GM19463 (cell line): ENCODE measurements around the gene HIVEP3.
"Not testable (repeated sequence)": the region's sequence is repeated elsewhere in the genome, so short reads cannot be mapped to it uniquely, and the experiment has no call there.

ENCODE experiments used
- ATAC-seq: cut with Tn5 transposase; IDR thresholded peaks from one replicate; pipeline ENCODE4 v1.9.1; 2021; ENCODE audit warnings: mild to moderate bottlenecking, moderate library complexity; ENCODE audit not compliant: unreplicated experiment

The HIVEP3 gene

GRCh38 chr1:41696381-41696780 is 222.3 kb downstream of the HIVEP3 start:
- no peak for ATAC-seq

DNA sequence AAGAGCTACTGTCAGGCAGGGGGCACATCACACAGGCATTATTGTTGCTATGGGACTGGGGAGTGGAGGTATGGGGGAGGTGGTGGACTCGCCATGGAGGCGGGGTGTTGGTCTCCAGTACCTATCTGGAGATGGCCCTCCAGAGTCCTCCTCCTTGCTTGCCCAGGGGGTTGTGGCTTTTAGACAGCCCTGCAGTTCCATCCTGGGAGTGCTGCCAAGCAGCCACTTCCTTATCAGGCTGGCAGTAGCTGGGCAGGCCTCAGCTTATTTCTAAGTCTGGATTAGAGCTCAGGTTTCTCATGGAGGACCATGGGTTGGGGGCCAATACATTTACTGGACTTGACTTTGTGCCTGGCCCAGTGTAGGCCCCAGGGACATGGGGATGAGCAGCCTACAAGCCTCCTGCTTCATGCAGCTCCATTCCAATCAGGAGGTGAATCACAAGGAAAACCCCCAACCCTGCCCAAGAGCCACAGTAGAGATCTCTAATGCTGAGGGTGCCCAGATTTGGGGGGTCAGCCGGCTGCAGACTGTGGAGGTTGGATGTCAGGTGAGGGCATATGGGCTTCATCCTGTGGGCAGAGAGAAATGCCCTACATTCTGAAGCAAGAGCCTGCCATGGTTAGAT is 223.5 kb downstream of the HIVEP3 start:
- ATAC-seq = no peak

GRCh38 chr1:41691966-41692365 is 226.8 kb downstream of the HIVEP3 start:
- ATAC-seq = not testable (repeated sequence)

GRCh38 chr1:41691424-41691823 is 227.3 kb downstream of the HIVEP3 start:
- ATAC-seq = no peak

GRCh38 chr1:41690331-41690730 is 228.4 kb downstream of the HIVEP3 start:
- no peak for ATAC-seq

- no peak for ATAC-seq
These were observed 229.2 kb downstream of the HIVEP3 start for GRCh38 chr1:41689558-41689981.

GRCh38 chr1:41689139-41689538 is 229.6 kb downstream of the HIVEP3 start:
- no peak for ATAC-seq

DNA sequence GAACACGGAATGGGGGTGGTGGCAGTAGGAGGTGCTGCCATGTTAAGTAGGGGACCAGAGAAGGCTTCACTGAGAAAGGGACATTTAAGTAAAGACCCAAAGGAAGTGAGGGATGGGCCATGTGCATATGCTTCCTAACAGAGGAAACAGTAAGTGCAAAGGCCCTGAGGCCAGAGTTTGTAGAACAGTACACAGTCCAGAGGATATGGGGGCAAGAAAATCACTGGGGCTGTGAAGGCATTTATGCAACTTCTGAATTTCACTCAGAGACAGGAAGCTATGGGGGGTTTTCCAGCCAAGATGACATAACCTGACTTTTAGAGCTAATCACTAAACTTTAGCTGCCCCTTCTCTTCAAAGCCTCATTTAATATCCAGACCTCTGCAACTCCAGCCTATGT is 231.7 kb downstream of the HIVEP3 start:
- peak; percentile 56 for ATAC-seq

GRCh38 chr1:41683681-41684500 is 234.8 kb downstream of the HIVEP3 start:
- no peak for ATAC-seq

DNA sequence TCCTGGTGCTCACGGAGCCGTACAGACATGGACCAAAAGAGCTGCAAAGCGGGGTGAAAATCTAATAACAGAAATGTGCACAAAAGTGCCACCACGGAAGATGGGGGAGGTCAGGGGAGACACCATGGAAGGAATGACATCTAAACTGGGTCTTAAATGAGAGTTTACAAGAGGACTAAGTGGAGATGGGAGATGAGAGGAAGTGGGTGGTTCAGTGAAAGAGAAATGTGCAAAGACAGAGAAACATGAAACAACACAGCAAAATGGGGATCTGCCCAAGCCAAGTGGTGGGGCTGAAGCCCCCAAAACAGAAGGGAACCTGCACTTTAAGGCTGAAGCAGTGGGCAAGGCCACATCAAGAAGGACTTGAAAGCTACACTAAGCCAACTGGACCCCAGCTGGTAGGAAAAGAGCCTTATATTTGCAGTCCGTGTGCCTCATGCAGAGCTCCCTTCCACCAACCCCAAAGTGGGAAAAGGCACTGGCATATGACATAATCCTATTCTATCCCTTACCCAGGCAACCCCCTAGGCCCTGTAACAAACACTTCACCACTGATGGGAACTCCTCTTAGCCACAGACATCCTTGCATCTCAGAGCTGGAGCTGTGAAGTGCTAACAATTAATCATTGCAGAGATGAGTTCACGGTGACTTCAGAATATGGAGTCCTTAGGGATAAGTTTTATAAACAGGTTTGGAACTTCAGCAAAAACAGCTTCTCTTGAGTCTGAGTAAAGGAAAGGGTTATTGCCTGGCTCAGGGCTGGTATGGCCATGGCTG is 235.7 kb downstream of the HIVEP3 start:
- no peak for ATAC-seq

DNA sequence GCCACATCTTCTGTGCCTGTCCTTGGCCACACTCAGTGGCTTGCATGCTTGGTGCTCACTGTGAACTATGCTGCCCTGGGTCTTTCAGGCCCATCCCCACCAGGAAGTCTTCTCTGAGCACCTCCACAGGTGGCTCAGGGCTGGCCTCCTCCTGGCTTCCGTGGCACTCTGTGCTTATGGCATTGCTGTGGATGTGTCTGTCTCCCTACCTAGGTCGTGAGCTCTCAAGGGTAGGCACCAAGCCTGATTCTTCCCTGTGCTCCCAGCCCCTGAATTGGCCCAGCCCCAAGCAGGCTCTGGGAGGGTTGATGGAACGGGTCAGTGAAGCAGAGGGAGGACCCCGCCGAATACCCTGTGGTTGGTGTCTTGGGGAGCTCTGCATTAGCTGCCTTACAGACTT is 236.6 kb downstream of the HIVEP3 start:
- no peak for ATAC-seq

- ATAC-seq = no peak
These were observed 237.2 kb downstream of the HIVEP3 start for GRCh38 chr1:41681331-41682098.

DNA sequence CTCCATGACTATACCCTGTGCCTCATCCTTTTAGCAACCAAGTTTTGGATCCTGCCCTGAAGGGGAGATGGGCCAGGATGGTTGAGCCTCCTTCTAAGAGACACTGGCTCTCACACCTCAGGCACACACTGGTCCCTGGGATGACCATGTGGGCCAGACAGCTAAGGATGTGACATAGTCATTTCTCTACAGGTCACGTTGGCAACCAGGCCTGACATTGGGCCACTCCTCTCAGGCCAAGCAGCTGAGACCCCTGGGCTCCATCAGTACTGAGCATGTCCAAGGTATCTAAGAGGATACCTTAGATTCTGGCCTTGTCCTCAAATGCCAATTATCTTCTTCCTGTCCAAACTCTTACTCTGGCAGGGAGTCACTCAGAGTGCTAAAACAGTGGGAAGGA is 238.7 kb downstream of the HIVEP3 start:
- no peak for ATAC-seq

- ATAC-seq = no peak
These were observed 239.2 kb downstream of the HIVEP3 start for GRCh38 chr1:41679531-41679930.

DNA sequence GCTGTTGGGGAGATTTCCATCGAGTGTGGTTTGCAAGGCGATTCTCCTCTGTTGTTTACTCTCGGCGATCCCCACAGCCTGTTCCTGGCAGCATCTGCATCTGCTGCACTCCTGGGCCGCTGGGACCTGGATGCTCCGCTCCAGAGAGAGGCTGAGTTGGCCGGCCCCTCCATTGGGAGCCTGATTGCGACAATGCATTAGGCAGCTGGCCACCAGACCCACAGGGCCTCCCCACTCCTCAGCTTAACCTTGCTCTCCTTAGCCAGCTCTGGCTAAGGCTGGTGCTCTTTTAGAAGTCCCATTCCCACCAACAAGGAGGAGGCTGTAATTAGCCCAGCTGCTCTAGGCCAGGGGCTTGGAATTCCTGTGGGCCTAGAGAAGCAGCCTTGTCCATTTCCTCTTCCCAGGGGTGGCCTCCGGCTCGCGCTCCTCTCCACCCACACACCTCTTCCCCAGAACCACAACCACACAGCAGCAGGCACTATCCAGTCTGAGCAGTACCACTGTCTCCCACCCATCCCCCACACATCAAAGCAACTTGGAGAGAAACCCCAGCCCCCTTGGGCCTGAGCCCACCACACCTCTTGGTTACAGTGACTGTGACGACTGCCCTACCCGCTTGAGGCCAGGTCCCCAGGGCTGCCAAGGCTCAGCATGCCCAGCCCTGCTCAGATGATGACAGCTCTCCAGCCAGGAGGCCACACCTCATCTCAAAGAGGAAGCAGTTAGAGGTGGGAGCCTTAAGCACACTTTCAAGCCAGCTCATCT is 240.4 kb downstream of the HIVEP3 start:
- ATAC-seq = peak; percentile 66

DNA sequence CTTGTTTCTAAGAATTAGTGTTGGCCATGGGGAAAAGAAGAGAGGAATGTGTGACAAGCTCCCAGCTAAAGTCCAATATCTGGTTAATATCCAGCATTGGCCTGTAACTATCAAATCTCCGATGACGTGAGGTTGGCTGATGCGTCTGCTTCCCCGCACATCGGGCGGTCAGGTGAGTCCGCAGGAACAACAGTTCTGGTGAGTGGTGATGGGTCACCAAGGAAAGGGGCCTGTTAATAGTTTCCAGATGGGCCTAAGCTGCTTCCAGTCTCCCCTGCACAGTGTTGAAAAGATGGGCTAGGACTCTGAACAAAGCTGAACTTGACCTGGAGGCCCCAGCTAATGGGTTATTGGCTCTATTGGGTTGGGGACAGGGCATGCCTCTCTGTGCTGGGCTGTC is 241.1 kb downstream of the HIVEP3 start:
- no peak for ATAC-seq

DNA sequence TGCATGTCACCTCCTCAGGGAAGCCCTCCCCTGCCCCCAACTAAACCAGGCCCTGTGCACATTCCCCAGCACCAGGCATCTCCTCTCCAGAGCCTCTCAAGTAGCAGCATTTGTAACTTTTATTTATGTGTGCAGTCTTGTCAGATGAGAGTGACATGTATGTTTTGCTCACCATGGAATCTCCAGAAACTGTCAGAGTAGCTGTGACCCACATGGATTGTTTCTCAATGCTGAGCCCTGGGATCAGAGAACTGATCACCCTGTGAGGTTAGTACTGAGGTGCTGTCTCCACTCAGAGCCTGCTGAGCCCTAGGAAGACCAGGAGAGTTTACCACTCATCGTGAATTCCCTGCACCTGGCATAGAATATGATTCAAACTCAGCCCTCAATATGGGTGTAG is 243.3 kb downstream of the HIVEP3 start:
- no peak for ATAC-seq

- ATAC-seq = no peak
These were observed 244.2 kb downstream of the HIVEP3 start for GRCh38 chr1:41674522-41674921.

GRCh38 chr1:41673806-41674205 is 244.9 kb downstream of the HIVEP3 start:
- ATAC-seq = peak; percentile 54

DNA sequence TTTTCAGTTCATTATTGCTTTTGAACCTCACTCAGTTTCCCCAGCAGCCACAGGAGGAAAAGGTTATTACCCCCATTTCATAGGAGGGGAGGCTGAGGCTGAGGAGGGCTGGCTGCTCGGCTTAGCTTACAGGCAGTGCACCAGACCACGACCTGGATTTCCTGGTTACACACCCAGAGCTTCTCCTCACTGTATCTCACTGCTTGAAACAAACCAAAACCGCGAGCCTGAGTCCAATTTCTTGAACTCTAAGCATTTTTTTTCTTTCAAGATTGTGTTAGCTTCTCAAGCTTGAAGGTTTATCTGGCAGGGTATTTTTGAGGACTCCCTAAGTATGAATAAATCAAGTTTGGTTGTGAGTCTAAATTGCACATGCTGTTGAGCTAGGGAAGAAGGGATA is 245.3 kb downstream of the HIVEP3 start:
- ATAC-seq = peak; percentile 60
